Left lung (tissue), 14 donors: ENCODE measurements around the gene CRTC1. TPM values are rescaled to one million over a fixed set of nuclear protein-coding genes. Genes with fewer than 3 reads are reported as not detected.
A peak's percentile ranks its signal among the peaks of the same experiment; 100 is the strongest.

ENCODE experiments used
- ATAC-seq: fragments of 200-7000 bp; cut with Tn5 transposase; one replicate; pipeline ENCODE4 v1.9.1; 2020; ENCODE audit warnings: moderate library complexity
- DNase-seq, 4 donors: peaks; one replicate each; pipeline ENCODE4 v3.0.0-alpha.2; 2013 to 2020
- H3K27ac ChIP-seq, 2 donors: fragments of 200-600 bp; sonication (generic) in 1 of 2; one replicate each; pipeline versions ENCODE4 v1.5.0 to v1.8.0; 2020 to 2021
- H3K27me3 ChIP-seq, 2 donors: fragments of 200-600 bp; sonication (generic) in 1 of 2; one replicate each; pipeline versions ENCODE4 v1.5.0 to v1.8.0; 2020 to 2021
- H3K36me3 ChIP-seq, 2 donors: fragments of 200-600 bp; sonication (generic) in 1 of 2; one replicate each; pipeline versions ENCODE4 v1.5.0 to v1.8.0; 2020 to 2021
- H3K4me1 ChIP-seq, 2 donors: fragments of 200-600 bp; one replicate each; pipeline ENCODE4 v1.8.0; 2021
- H3K4me3 ChIP-seq, 2 donors: fragments of 200-600 bp; sonication (generic) in 1 of 2; one replicate each; pipeline versions ENCODE4 v1.5.0 to v1.8.0; 2020 to 2021; ENCODE audit warnings: mild to moderate bottlenecking in 1 of 2
- H3K9me3 ChIP-seq, 2 donors: fragments of 200-600 bp; sonication (generic) in 1 of 2; one replicate each; pipeline versions ENCODE4 v1.5.0 to v1.8.0; 2020 to 2021
- intact Hi-C, 2 donors: fragments of 100-400 bp; cut with DNase I; formaldehyde crosslinking; loops; one replicate each; pipeline versions ENCODE4 v1.11.2 to v1.14.2; 2022
- long read RNA-seq, 12 donors: library from polyadenylated mRNA in 2 of 12; unstranded in 2 of 12; transcript quantifications; one replicate each; pipeline ENCODE4 v2.0.0 and lab custom pipeline, GENCODE V29; 2019 to 2026
- polyA plus RNA-seq, 6 donors: library from polyadenylated mRNA; unstranded; fragments of 120-200 nt; gene quantifications; one replicate each; pipeline ENCODE4 v1.2.1, GENCODE V29; 2013; ENCODE audit not compliant: insufficient read length in 6 of 6
- total RNA-seq, 2 donors: library from RNA; stranded (reverse); fragmentation: NEBNext Ultra II Directional; extraction: Animal tissue kit (Norgen Biotek cat#: 25700); gene quantifications; one replicate each; pipeline ENCODE4 v1.2.1, GENCODE V29; 2021
- TF ChIP-seq, protein P1 (sequence below), 2 donors: fragments of 200-600 bp; sonication (generic) in 1 of 2; IDR thresholded peaks; one replicate each; pipeline versions ENCODE4 v1.5.0 to v1.8.0; 2021; ENCODE audit warnings: antibody characterized with exemption in 2 of 2
- donor health status: DM: no; HTN: yes; CAD: no.
- donor health status: DM: no; HTN: no; CAD: no.

Gene CRTC1, protein sequence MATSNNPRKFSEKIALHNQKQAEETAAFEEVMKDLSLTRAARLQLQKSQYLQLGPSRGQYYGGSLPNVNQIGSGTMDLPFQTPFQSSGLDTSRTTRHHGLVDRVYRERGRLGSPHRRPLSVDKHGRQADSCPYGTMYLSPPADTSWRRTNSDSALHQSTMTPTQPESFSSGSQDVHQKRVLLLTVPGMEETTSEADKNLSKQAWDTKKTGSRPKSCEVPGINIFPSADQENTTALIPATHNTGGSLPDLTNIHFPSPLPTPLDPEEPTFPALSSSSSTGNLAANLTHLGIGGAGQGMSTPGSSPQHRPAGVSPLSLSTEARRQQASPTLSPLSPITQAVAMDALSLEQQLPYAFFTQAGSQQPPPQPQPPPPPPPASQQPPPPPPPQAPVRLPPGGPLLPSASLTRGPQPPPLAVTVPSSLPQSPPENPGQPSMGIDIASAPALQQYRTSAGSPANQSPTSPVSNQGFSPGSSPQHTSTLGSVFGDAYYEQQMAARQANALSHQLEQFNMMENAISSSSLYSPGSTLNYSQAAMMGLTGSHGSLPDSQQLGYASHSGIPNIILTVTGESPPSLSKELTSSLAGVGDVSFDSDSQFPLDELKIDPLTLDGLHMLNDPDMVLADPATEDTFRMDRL
- total RNA-seq = 10 to 100 TPM; 11.3 to 13.8 TPM
- polyA plus RNA-seq = 10 to 100 TPM; 13.8 to 23.9 (median 16.5) TPM
- long read RNA-seq, donor 1, transcript CRTC1-201 (14 exons, 2,501 nt) = major isoform, 5 of 27 reads
- long read RNA-seq, donor 1, partial matches to known transcripts = 22 of 27 reads
- long read RNA-seq, donor 1, other reads (novel, unspliced or antisense) = 0 of 27 reads
- long read RNA-seq, donor 2, partial matches to known transcripts = 7 of 7 reads
- long read RNA-seq, donor 2, other reads (novel, unspliced or antisense) = 0 of 7 reads
- long read RNA-seq, donor 3, partial matches to known transcripts = 0 of 1 reads
- long read RNA-seq, donor 3, other reads (novel, unspliced or antisense) = 0 of 1 reads
- long read RNA-seq, donor 4, partial matches to known transcripts = 0 of 1 reads
- long read RNA-seq, donor 4, other reads (novel, unspliced or antisense) = 1 of 1 reads
- long read RNA-seq, donor 5, partial matches to known transcripts = 14 of 15 reads
- long read RNA-seq, donor 5, other reads (novel, unspliced or antisense) = 0 of 15 reads
- long read RNA-seq, donor 6, partial matches to known transcripts = 0 of 2 reads
- long read RNA-seq, donor 6, other reads (novel, unspliced or antisense) = 0 of 2 reads
- long read RNA-seq, donor 7, partial matches to known transcripts = 0 of 4 reads
- long read RNA-seq, donor 7, other reads (novel, unspliced or antisense) = 0 of 4 reads
- long read RNA-seq, donor 8, transcript CRTC1-201 (14 exons, 2,501 nt) = major isoform, 6 of 40 reads
- long read RNA-seq, donor 8, partial matches to known transcripts = 34 of 40 reads
- long read RNA-seq, donor 8, other reads (novel, unspliced or antisense) = 0 of 40 reads
- long read RNA-seq, donor 9 = 0 reads
- long read RNA-seq, donor 10 = 0 reads
- long read RNA-seq, donor 11 = 0 reads
- long read RNA-seq, donor 12, partial matches to known transcripts = 0 of 3 reads
- long read RNA-seq, donor 12, other reads (novel, unspliced or antisense) = 0 of 3 reads

DNA sequence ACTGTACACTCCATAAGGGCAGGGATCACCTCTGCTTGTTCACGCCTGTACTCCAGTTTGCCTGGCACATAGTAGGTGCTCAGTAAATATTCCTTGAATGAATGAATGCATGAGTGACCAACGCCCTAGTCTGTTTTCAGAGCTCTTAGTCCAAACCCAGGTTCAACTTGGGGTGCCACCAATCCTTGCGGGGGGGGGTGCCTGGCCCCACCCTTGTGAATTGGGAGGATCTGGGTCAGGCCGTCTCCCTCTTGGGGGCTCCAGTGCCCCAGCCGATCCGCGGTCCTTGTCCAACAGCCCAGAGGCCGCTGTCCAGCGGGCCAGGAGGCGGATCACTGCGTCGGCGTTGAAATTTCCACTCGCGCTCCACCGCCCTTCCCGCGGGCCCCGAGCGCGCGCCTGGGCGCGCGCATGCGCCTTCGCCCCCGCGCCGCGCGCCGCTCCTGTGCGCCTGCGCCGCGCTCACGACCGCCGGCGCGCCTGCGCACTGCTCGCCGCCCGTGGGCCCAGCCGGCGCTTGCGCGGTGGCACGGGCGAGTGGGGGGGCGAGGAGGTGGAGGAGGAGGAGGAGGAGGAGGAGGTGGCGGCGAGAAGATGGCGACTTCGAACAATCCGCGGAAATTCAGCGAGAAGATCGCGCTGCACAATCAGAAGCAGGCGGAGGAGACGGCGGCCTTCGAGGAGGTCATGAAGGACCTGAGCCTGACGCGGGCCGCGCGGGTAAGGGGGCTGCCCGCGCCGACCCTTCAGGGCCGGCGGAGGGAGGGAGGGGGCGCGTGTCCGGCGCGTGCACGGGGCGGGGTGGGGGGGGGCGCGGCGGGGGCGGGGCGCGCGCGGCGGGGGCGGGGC lies at the start of gene CRTC1:
TSS of gene CRTC1 (plus strand) at position 572 of the 849 bp plus-strand sequence. CDS start at position 595, 23 bp downstream.
- DNase-seq (peak; percentile 92 to 96 (median 94)), ATAC-seq (peak; percentile 85)
- H3K27me3 ChIP-seq = no peaks in the 10 kb centered on the region
- no peaks in the 10 kb centered on the region for H3K36me3 ChIP-seq
- TF ChIP-seq, protein P1, sequence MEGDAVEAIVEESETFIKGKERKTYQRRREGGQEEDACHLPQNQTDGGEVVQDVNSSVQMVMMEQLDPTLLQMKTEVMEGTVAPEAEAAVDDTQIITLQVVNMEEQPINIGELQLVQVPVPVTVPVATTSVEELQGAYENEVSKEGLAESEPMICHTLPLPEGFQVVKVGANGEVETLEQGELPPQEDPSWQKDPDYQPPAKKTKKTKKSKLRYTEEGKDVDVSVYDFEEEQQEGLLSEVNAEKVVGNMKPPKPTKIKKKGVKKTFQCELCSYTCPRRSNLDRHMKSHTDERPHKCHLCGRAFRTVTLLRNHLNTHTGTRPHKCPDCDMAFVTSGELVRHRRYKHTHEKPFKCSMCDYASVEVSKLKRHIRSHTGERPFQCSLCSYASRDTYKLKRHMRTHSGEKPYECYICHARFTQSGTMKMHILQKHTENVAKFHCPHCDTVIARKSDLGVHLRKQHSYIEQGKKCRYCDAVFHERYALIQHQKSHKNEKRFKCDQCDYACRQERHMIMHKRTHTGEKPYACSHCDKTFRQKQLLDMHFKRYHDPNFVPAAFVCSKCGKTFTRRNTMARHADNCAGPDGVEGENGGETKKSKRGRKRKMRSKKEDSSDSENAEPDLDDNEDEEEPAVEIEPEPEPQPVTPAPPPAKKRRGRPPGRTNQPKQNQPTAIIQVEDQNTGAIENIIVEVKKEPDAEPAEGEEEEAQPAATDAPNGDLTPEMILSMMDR (IDR thresholded peaks at IDR 0.05) = no peak
- peaks cover 10 to 35% of the 10 kb centered on the region in 2 donors for H3K4me1 ChIP-seq
- peak within 1 kb of the TSS; percentile 36 to 52 for H3K4me3 ChIP-seq
- intact Hi-C loops = no loop called here
- H3K9me3 ChIP-seq = no peaks in the 10 kb centered on the region
- H3K27ac ChIP-seq = peak within 1 kb of the TSS; percentile 74 to 83

- no peak for ATAC-seq
- no peak for DNase-seq
- Histone ChIP-seq H3K4me1 (peaks cover 3 to 18% of the 10 kb centered on the region in 2 donors), H3K27ac (no peak overlapping the region), H3K36me3 (no peaks in the 10 kb centered on the region), H3K4me3 (no peak overlapping the region), H3K27me3 (peaks cover 0 to 2% of the 10 kb centered on the region in 2 donors), H3K9me3 (no peaks in the 10 kb centered on the region)
- intact Hi-C loops = no loop called here
- TF ChIP-seq, protein P1 (IDR thresholded peaks at IDR 0.05) = no peak
Observed at GRCh38 chr19:18634612-18635297, 48.7 kb upstream of the CRTC1 start.

GRCh38 chr19:18635831-18636182 lies 47.7 kb upstream of the CRTC1 start:
- no peak for DNase-seq
- Histone ChIP-seq H3K9me3 (no peaks in the 10 kb centered on the region), H3K4me1 (peaks cover 3 to 18% of the 10 kb centered on the region in 2 donors), H3K36me3 (no peaks in the 10 kb centered on the region), H3K27me3 (no peaks in the 10 kb centered on the region), H3K4me3 (peak overlapping the region in 1 of 2 donors; percentile 64), H3K27ac (no peak overlapping the region)
- TF ChIP-seq, protein P1 (IDR thresholded peaks at IDR 0.05) = no peak
- no peak for ATAC-seq
- intact Hi-C loops = no loop called here
